Epithelial cell of alveolus of lung (primary cell): Measurements from ENCODE around the gene PARP2. TPM values are rescaled to one million over a fixed set of nuclear protein-coding genes. Genes with fewer than 3 reads are reported as not detected.

Experiments used
- total RNA-seq: library from RNA; depleted of rRNA; stranded (reverse); fragments of >200 nt; gene quantifications from 2 replicates; pipeline ENCODE4 v1.2.1, GENCODE V29; 2015

Gene PARP2
- total RNA-seq: 6.3 and 12.9 TPM in 2 replicates

GRCh38 chr14:20343092-20343861 is at the start of gene PARP2:
Gene PARP2 (plus strand): TSS chr14:20343635. CDS start chr14:20343642, 7 bp downstream.

GRCh38 chr14:20305265-20306078 is 38.0 kb upstream of the PARP2 start, which contains the start of gene TTC5:
Gene TTC5 (minus strand): TSS chr14:20305951. CDS start chr14:20305937, 14 bp downstream.

DNA sequence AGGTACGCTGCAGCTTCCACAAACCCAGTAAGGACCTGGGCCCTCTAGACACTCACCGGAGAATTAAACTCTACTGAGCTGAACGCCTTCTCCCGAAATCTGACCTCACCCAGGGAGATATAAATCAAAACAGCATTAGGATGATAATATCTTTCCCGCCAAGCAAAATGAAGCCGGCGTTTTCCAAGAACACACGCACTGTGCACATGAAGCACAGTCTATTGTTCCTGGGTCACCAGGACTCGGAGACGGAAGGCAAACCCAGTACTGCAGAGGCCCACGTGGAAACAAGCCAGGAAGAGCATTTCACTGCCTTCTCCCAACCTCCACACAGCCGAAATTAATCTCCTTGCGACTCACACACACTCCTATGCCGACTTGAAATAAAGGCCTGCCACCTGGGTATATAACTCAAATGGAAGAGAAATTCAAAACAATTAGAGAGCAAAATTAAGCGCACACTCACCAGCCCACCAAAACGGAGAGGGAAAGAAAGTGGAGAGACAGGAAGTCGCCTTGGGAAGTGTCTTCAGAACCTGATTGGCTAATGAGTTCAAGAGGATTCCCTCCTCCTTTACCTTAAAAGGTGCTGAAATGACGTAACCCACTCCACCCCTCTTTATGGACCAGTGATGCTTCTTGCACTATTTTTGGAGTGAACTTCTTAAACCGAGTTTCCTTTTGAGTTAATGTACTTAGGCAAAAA is 10.5 kb upstream of the PARP2 start, which contains the start of gene CCNB1IP1:
CCNB1IP1 (minus strand) TSS at position 492 of the 706 bp plus-strand sequence. CDS start 16,756 bp downstream, outside the sequence.

Other genes starting within 250 kb of the PARP2 start
- gene OR4K17, start 232.9 kb upstream of the PARP2 start, total RNA-seq: not detected in 2 replicates
- not detected in 2 replicates for gene OR4N5, start 204.8 kb upstream of the PARP2 start, total RNA-seq
- gene OR11G2, start 152.7 kb upstream of the PARP2 start, total RNA-seq: not detected in 2 replicates
- gene OR11H6, start 119.9 kb upstream of the PARP2 start, total RNA-seq: not detected in 2 replicates
- not detected in 2 replicates for gene OR11H7, start 114.7 kb upstream of the PARP2 start, total RNA-seq
- gene OR11H4, start 104.3 kb upstream of the PARP2 start, total RNA-seq: not detected in 2 replicates
- gene TTC5, start 37.7 kb upstream of the PARP2 start, total RNA-seq: 12.9 and 15.8 TPM in 2 replicates
- gene CCNB1IP1, start 10.4 kb upstream of the PARP2 start, total RNA-seq: 80.0 and 116 TPM in 2 replicates
- gene TEP1, start 69.9 kb downstream of the PARP2 start, total RNA-seq: 8.8 and 16.8 TPM in 2 replicates
- gene KLHL33, start 92.5 kb downstream of the PARP2 start, total RNA-seq: 0.13 TPM in 1 of 2 replicates, not detected in the other
- 17.4 and 52.4 TPM in 2 replicates for gene OSGEP, start 111.2 kb downstream of the PARP2 start, total RNA-seq
- 196 and 208 TPM in 2 replicates for gene APEX1, start 111.6 kb downstream of the PARP2 start, total RNA-seq
- gene PIP4P1, start 117.8 kb downstream of the PARP2 start, total RNA-seq: 12.2 and 16.9 TPM in 2 replicates
- 15.6 and 42.8 TPM in 2 replicates for gene PNP, start 125.8 kb downstream of the PARP2 start, total RNA-seq
- not detected in 2 replicates for gene RNASE10, start 161.9 kb downstream of the PARP2 start, total RNA-seq
- gene RNASE9, start 217.4 kb downstream of the PARP2 start, total RNA-seq: not detected in 2 replicates
- not detected in 2 replicates for gene RNASE11, start 244.4 kb downstream of the PARP2 start, total RNA-seq
- gene RNASE12, start 247.7 kb downstream of the PARP2 start, total RNA-seq: not detected in 2 replicates